Trophoblast cell (in vitro differentiated cells and primary cell): ENCODE results near the gene OGA.

Experiments used
- DNase-seq, 2 donors: peaks; one replicate each; pipeline ENCODE4 v3.0.0-alpha.2; 2016
- H2AFZ ChIP-seq: 2 replicates; pipeline ENCODE4 v1.6.1; 2013; ENCODE audit warnings: low read length, moderate library complexity, mild to moderate bottlenecking; ENCODE audit not compliant: insufficient read depth, poor library complexity
- H2AK5ac ChIP-seq: 2 replicates; pipeline ENCODE4 v1.6.1; 2013; ENCODE audit warnings: mild to moderate bottlenecking, low read length
- H2BK120ac ChIP-seq: 2 replicates; pipeline ENCODE4 v1.6.1; 2013; ENCODE audit warnings: low read length, mild to moderate bottlenecking, moderate library complexity; ENCODE audit not compliant: insufficient read depth, poor library complexity
- H2BK12ac ChIP-seq: 2 replicates; pipeline ENCODE4 v1.6.1; 2013; ENCODE audit warnings: mild to moderate bottlenecking, low read length, moderate library complexity
- H2BK5ac ChIP-seq: 2 replicates; pipeline ENCODE4 v1.6.1; 2013; ENCODE audit warnings: low read length, low read depth, moderate library complexity, mild to moderate bottlenecking; ENCODE audit not compliant: poor library complexity
- H3K14ac ChIP-seq: 2 replicates; pipeline ENCODE4 v1.6.1; 2013; ENCODE audit warnings: mild to moderate bottlenecking, low read length
- H3K18ac ChIP-seq: 2 replicates; pipeline ENCODE4 v1.6.1; 2013; ENCODE audit warnings: mild to moderate bottlenecking, low read length
- H3K23ac ChIP-seq: 2 replicates; pipeline ENCODE4 v1.6.1; 2013; ENCODE audit warnings: low read length
- H3K27ac ChIP-seq: 2 replicates; pipeline ENCODE4 v1.5.1; 2013; ENCODE audit warnings: low read depth, mild to moderate bottlenecking, inconsistent platforms, low read length, moderate library complexity
- H3K27me3 ChIP-seq: 2 replicates; pipeline ENCODE4 v1.6.1; 2013; ENCODE audit warnings: inconsistent platforms, mild to moderate bottlenecking, low read length, moderate library complexity; ENCODE audit not compliant: insufficient read depth
- H3K36me3 ChIP-seq, 2 experiments: 1 replicate in 1 of 2; 2 replicates in 1 of 2; pipeline ENCODE4 v1.6.1; 2013; ENCODE audit warnings: low read length in 2 of 2, mild to moderate bottlenecking in 2 of 2, moderate library complexity in 1 of 2; ENCODE audit not compliant: insufficient read depth in 2 of 2, control insufficient read depth in 1 of 2
- H3K4ac ChIP-seq: 2 replicates; pipeline ENCODE4 v1.6.1; 2013; ENCODE audit warnings: low read depth, mild to moderate bottlenecking, low read length, moderate library complexity
- H3K4me1 ChIP-seq, 2 experiments: 1 replicate in 1 of 2; 2 replicates in 1 of 2; pipeline ENCODE4 v1.6.1; 2013; ENCODE audit warnings: low read length in 2 of 2, mild to moderate bottlenecking in 2 of 2, moderate library complexity in 1 of 2; ENCODE audit not compliant: insufficient read depth in 2 of 2, control insufficient read depth in 1 of 2
- H3K4me2 ChIP-seq: 2 replicates; pipeline ENCODE4 v1.6.1; 2013; ENCODE audit warnings: inconsistent platforms, mild to moderate bottlenecking, low read length, moderate library complexity
- H3K4me3 ChIP-seq: 2 replicates; pipeline ENCODE4 v1.5.1; 2013; ENCODE audit warnings: mild to moderate bottlenecking, low read depth, low read length, inconsistent platforms
- H3K79me1 ChIP-seq: one replicate; pipeline ENCODE4 v1.6.1; 2013; ENCODE audit warnings: low read length
- H3K79me2 ChIP-seq: 2 replicates; pipeline ENCODE4 v1.6.1; 2013; ENCODE audit warnings: low read length, mild to moderate bottlenecking; ENCODE audit not compliant: control insufficient read depth, insufficient read depth, poor library complexity
- H3K9ac ChIP-seq: 2 replicates; pipeline ENCODE4 v1.6.1; 2013; ENCODE audit warnings: mild to moderate bottlenecking, low read length
- H3K9me3 ChIP-seq: 2 replicates; pipeline ENCODE4 v1.6.1; 2013; ENCODE audit warnings: low read depth, mild to moderate bottlenecking, control low read depth, inconsistent platforms, low read length; ENCODE audit not compliant: insufficient read depth
- H4K12ac ChIP-seq: 2 replicates; pipeline ENCODE4 v1.6.1; 2013; ENCODE audit warnings: low read depth, mild to moderate bottlenecking, low read length, moderate library complexity
- H4K8ac ChIP-seq: 2 replicates; pipeline ENCODE4 v1.6.1; 2013; ENCODE audit warnings: low read depth, mild to moderate bottlenecking, low read length, moderate library complexity
- H4K91ac ChIP-seq: one replicate; pipeline ENCODE4 v1.6.1; 2013; ENCODE audit warnings: low read depth, mild to moderate bottlenecking, low read length, moderate library complexity
- WGBS: extraction: QIAGEN DNeasy Blood & Tissue Kit; methylation state at CpG from one replicate; pipeline ENCODE4 v1.1.7; 2013; ENCODE audit warnings: missing lambda C conversion rate; ENCODE audit not compliant: insufficient read length, insufficient coverage; ENCODE audit errors: extremely low coverage; 5-methylcytosine and 5-hydroxymethylcytosine counted together

The OGA gene

GRCh38 chr10:101807158-101807557 is 11.1 kb downstream of the OGA start:
- no peak overlapping the region for H3K18ac ChIP-seq
- no peaks in the 10 kb centered on the region for H3K9me3 ChIP-seq
- H4K12ac ChIP-seq = no peak overlapping the region
- no CpG with 5 or more reads among the region's 1 CpG for WGBS
- H4K91ac ChIP-seq = no peak overlapping the region
- H3K27me3 ChIP-seq = no peaks in the 10 kb centered on the region
- peaks cover 48% of the 10 kb centered on the region in 2 experiments for H3K36me3 ChIP-seq
- H3K9ac ChIP-seq = no peak overlapping the region
- H3K4me3 ChIP-seq = no peak overlapping the region
- no peak overlapping the region for H3K4ac ChIP-seq
- no peak overlapping the region for H3K14ac ChIP-seq
- no peak overlapping the region for H2AFZ ChIP-seq
- H3K79me2 ChIP-seq = no peaks in the 10 kb centered on the region
- H4K8ac ChIP-seq = no peak overlapping the region
- H2BK12ac ChIP-seq = no peak overlapping the region
- no peak overlapping the region for H2AK5ac ChIP-seq
- H3K79me1 ChIP-seq = no peaks in the 10 kb centered on the region
- H3K4me1 ChIP-seq = no peaks in the 10 kb centered on the region
- H2BK120ac ChIP-seq = no peak overlapping the region
- no peak overlapping the region for H3K4me2 ChIP-seq
- no peak overlapping the region for H3K23ac ChIP-seq
- no peak overlapping the region for H2BK5ac ChIP-seq
- H3K27ac ChIP-seq = no peak overlapping the region
- DNase-seq = no peak

GRCh38 chr10:101803511-101803910 is 14.7 kb downstream of the OGA start:
- no peak overlapping the region for H4K91ac ChIP-seq
- H3K9me3 ChIP-seq = no peaks in the 10 kb centered on the region

GRCh38 chr10:101797403-101798059 is 20.7 kb downstream of the OGA start:
- no peak overlapping the region for H4K8ac ChIP-seq
- no peak overlapping the region for H2BK120ac ChIP-seq
- no peak overlapping the region for H3K4ac ChIP-seq
- no peaks in the 10 kb centered on the region for H3K4me1 ChIP-seq
- H3K18ac ChIP-seq = no peak overlapping the region
- no peak overlapping the region for H2BK5ac ChIP-seq
- no peak overlapping the region for H2AFZ ChIP-seq
- no CpG with 5 or more reads among the region's 4 CpGs for WGBS
- no peaks in the 10 kb centered on the region for H3K27me3 ChIP-seq
- H2AK5ac ChIP-seq = no peak overlapping the region
- no peaks in the 10 kb centered on the region for H3K79me1 ChIP-seq
- no peak overlapping the region for H3K14ac ChIP-seq
- no peak overlapping the region for H3K4me2 ChIP-seq
- no peak overlapping the region for H4K12ac ChIP-seq
- DNase-seq = no peak
- H3K4me3 ChIP-seq = no peak overlapping the region
- H3K9ac ChIP-seq = no peak overlapping the region
- H3K27ac ChIP-seq = no peak overlapping the region
- H4K91ac ChIP-seq = no peak overlapping the region
- no peak overlapping the region for H2BK12ac ChIP-seq
- H3K9me3 ChIP-seq = no peaks in the 10 kb centered on the region
- no peaks in the 10 kb centered on the region for H3K79me2 ChIP-seq
- H3K23ac ChIP-seq = no peak overlapping the region
- peaks cover 35 to 51% of the 10 kb centered on the region in 2 experiments for H3K36me3 ChIP-seq

More at GRCh38 chr10:101803511-101803910, 14.7 kb downstream of the OGA start:
- Histone ChIP-seq H2AK5ac (no peak overlapping the region), H3K9ac (no peak overlapping the region), H3K23ac (no peak overlapping the region), H3K4me2 (no peak overlapping the region), H3K4me3 (no peak overlapping the region), H3K27me3 (no peaks in the 10 kb centered on the region), H4K12ac (no peak overlapping the region), H3K18ac (no peak overlapping the region), H4K8ac (no peak overlapping the region), H3K14ac (no peak overlapping the region), H2BK120ac (no peak overlapping the region), H3K79me1 (no peaks in the 10 kb centered on the region), H3K79me2 (no peaks in the 10 kb centered on the region), H3K27ac (no peak overlapping the region), H3K36me3 (peaks cover 44 to 52% of the 10 kb centered on the region in 2 experiments), H2BK12ac (no peak overlapping the region), H2AFZ (no peak overlapping the region), H3K4me1 (no peaks in the 10 kb centered on the region), H2BK5ac (no peak overlapping the region), H3K4ac (no peak overlapping the region)
- no peak for DNase-seq
- no CpG with 5 or more reads among the region's 4 CpGs for WGBS

- Histone ChIP-seq H3K9ac (no peak overlapping the region), H3K14ac (no peak overlapping the region), H3K4me3 (no peak overlapping the region), H2BK12ac (no peak overlapping the region), H2BK120ac (no peak overlapping the region), H4K12ac (no peak overlapping the region), H3K4me2 (no peak overlapping the region), H2AFZ (no peak overlapping the region), H4K91ac (no peak overlapping the region), H4K8ac (no peak overlapping the region), H3K27me3 (no peaks in the 10 kb centered on the region), H3K23ac (no peak overlapping the region), H3K9me3 (no peaks in the 10 kb centered on the region), H2AK5ac (no peak overlapping the region), H3K27ac (no peak overlapping the region), H3K79me2 (no peaks in the 10 kb centered on the region), H3K79me1 (no peaks in the 10 kb centered on the region), H2BK5ac (no peak overlapping the region), H3K18ac (no peak overlapping the region), H3K36me3 (peaks cover 35 to 48% of the 10 kb centered on the region in 2 experiments), H3K4me1 (no peaks in the 10 kb centered on the region), H3K4ac (no peak overlapping the region)
- DNase-seq = no peak
- WGBS = no CpG with 5 or more reads among the region's 12 CpGs
Observed at GRCh38 chr10:101793526-101793925, 24.7 kb downstream of the OGA start.
